ENCODE results near the gene SLCO3A1.

GRCh38 chr15:91976966-91977365, 123.5 kb downstream of the SLCO3A1 start:
- TF ChIP-seq CTCF (IDR thresholded peaks at IDR 0.05; ENCODE audit: borderline replicate concordance, extremely low read depth, low read length, poor library complexity, severe bottlenecking) (no peak), EZH2 (IDR thresholded peaks at IDR 0.05; ENCODE audit: borderline replicate concordance, low read depth, low read length, severe bottlenecking) (no peak)
